ENCODE data around the gene SSPN. TPM values are rescaled to one million over a fixed set of nuclear protein-coding genes. Genes with fewer than 3 reads are reported as not detected.

The SSPN gene
- polyA plus RNA-seq, 1 donor from 2014 or later = 0.26 TPM

- Histone ChIP-seq H3K27ac (ENCODE audit: low read length) (no peak overlapping the region), H3K9ac (ENCODE audit: low read length) (no peak overlapping the region), H3K9me3 (ENCODE audit: low read length) (no peaks in the 10 kb centered on the region), H3K79me2 (replicated peaks; ENCODE audit: insufficient read depth, low read length) (no peaks in the 10 kb centered on the region), H4K20me1 (ENCODE audit: insufficient read depth) (no peaks in the 10 kb centered on the region), H3K27me3 (ENCODE audit: insufficient read depth, low read depth, low read length) (no peaks in the 10 kb centered on the region), H3K36me3 (ENCODE audit: insufficient read depth, low read length) (no peaks in the 10 kb centered on the region), H3K4me2 (ENCODE audit: low read length) (no peak overlapping the region), H2AFZ (ENCODE audit: low read depth, low read length) (no peak overlapping the region), H3K4me3 (ENCODE audit: low read length) (no peak overlapping the region), H3F3A (ENCODE audit: insufficient read depth, low read length, poor library complexity, severe bottlenecking) (no peaks in the 10 kb centered on the region), H3K9me2 (ENCODE audit: insufficient read depth, low read length) (no peaks in the 10 kb centered on the region)
- TF ChIP-seq POLR2AphosphoS5 (IDR thresholded peaks at IDR 0.05) = no peak
- no peak for TF ChIP-seq SMC3 (conservative IDR thresholded peaks at IDR 0.05; ENCODE audit: poor library complexity)
- TF ChIP-seq, protein P1, sequence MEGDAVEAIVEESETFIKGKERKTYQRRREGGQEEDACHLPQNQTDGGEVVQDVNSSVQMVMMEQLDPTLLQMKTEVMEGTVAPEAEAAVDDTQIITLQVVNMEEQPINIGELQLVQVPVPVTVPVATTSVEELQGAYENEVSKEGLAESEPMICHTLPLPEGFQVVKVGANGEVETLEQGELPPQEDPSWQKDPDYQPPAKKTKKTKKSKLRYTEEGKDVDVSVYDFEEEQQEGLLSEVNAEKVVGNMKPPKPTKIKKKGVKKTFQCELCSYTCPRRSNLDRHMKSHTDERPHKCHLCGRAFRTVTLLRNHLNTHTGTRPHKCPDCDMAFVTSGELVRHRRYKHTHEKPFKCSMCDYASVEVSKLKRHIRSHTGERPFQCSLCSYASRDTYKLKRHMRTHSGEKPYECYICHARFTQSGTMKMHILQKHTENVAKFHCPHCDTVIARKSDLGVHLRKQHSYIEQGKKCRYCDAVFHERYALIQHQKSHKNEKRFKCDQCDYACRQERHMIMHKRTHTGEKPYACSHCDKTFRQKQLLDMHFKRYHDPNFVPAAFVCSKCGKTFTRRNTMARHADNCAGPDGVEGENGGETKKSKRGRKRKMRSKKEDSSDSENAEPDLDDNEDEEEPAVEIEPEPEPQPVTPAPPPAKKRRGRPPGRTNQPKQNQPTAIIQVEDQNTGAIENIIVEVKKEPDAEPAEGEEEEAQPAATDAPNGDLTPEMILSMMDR (IDR thresholded peaks at IDR 0.05; ENCODE audit: poor library complexity, severe bottlenecking) = no peak
- no peak for TF ChIP-seq TAF1 (IDR thresholded peaks at IDR 0.05; ENCODE audit: low read depth)
- no peak for TF ChIP-seq MXI1 (conservative IDR thresholded peaks at IDR 0.05; ENCODE audit: poor library complexity, severe bottlenecking)
- no peak for TF ChIP-seq EZH2 (IDR thresholded peaks at IDR 0.05; ENCODE audit: borderline replicate concordance, insufficient read depth, low read length, poor library complexity, severe bottlenecking)
- TF ChIP-seq RAD21 (conservative IDR thresholded peaks at IDR 0.05) = no peak
- TF ChIP-seq EP300 (conservative IDR thresholded peaks at IDR 0.05; ENCODE audit: poor library complexity, severe bottlenecking) = no peak
- TF ChIP-seq, protein P2, sequence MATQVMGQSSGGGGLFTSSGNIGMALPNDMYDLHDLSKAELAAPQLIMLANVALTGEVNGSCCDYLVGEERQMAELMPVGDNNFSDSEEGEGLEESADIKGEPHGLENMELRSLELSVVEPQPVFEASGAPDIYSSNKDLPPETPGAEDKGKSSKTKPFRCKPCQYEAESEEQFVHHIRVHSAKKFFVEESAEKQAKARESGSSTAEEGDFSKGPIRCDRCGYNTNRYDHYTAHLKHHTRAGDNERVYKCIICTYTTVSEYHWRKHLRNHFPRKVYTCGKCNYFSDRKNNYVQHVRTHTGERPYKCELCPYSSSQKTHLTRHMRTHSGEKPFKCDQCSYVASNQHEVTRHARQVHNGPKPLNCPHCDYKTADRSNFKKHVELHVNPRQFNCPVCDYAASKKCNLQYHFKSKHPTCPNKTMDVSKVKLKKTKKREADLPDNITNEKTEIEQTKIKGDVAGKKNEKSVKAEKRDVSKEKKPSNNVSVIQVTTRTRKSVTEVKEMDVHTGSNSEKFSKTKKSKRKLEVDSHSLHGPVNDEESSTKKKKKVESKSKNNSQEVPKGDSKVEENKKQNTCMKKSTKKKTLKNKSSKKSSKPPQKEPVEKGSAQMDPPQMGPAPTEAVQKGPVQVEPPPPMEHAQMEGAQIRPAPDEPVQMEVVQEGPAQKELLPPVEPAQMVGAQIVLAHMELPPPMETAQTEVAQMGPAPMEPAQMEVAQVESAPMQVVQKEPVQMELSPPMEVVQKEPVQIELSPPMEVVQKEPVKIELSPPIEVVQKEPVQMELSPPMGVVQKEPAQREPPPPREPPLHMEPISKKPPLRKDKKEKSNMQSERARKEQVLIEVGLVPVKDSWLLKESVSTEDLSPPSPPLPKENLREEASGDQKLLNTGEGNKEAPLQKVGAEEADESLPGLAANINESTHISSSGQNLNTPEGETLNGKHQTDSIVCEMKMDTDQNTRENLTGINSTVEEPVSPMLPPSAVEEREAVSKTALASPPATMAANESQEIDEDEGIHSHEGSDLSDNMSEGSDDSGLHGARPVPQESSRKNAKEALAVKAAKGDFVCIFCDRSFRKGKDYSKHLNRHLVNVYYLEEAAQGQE (IDR thresholded peaks at IDR 0.05; ENCODE audit: borderline replicate concordance) = no peak
These were observed 45.3 kb upstream of the SSPN start for GRCh38 chr12:26149968-26150500.

DNA sequence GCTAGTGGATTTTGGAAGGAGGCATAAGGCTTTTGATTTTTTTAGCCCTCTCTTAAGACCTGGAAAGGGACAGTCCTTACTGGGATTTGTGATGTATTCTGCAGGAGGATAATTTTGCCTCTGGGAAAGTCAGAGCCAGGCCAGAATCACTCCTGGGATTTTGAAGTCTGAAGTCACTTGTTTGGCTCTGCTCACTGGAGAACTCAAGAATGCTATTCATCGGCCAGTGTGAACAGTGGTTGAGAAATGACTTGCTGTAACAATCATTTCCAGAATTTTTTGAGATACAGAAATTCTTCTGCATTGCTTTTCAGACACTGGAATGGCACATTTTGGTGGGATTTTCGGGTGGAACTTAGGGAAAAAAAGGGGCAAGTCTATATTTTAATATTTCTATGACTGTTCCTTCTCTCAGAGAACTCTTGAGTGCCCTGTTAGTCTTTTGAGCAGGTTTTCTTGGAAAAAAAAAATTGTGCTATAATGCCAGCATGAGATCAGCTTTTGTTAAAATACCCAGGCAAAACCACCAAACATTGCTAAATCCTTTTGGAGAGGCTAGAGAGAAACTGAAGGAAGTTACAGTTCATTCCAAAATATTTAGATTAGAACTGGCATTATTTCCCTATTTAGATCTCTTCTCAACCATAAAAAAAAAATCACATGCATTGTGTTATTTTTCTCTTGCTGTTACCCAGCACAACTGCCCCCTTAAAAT lies 44.5 kb upstream of the SSPN start:
- Histone ChIP-seq H3K27ac (ENCODE audit: low read length) (no peak overlapping the region), H3K4me2 (ENCODE audit: low read length) (no peak overlapping the region), H3K9me3 (ENCODE audit: low read length) (no peaks in the 10 kb centered on the region), H3K79me2 (replicated peaks; ENCODE audit: insufficient read depth, low read length) (no peaks in the 10 kb centered on the region), H4K20me1 (ENCODE audit: insufficient read depth) (no peaks in the 10 kb centered on the region), H3K4me3 (ENCODE audit: low read length) (no peak overlapping the region), H3K27me3 (ENCODE audit: insufficient read depth, low read depth, low read length) (no peaks in the 10 kb centered on the region), H2AFZ (ENCODE audit: low read depth, low read length) (no peak overlapping the region), H3K36me3 (ENCODE audit: insufficient read depth, low read length) (no peaks in the 10 kb centered on the region), H3F3A (ENCODE audit: insufficient read depth, low read length, poor library complexity, severe bottlenecking) (no peaks in the 10 kb centered on the region), H3K9me2 (ENCODE audit: insufficient read depth, low read length) (no peaks in the 10 kb centered on the region), H3K9ac (ENCODE audit: low read length) (no peak overlapping the region)
- TF ChIP-seq SMC3 (conservative IDR thresholded peaks at IDR 0.05; ENCODE audit: poor library complexity) (no peak), EZH2 (IDR thresholded peaks at IDR 0.05; ENCODE audit: borderline replicate concordance, insufficient read depth, low read length, poor library complexity, severe bottlenecking) (no peak), POLR2AphosphoS5 (IDR thresholded peaks at IDR 0.05) (no peak), TAF1 (IDR thresholded peaks at IDR 0.05; ENCODE audit: low read depth) (no peak), MXI1 (conservative IDR thresholded peaks at IDR 0.05; ENCODE audit: poor library complexity, severe bottlenecking) (no peak), EP300 (conservative IDR thresholded peaks at IDR 0.05; ENCODE audit: poor library complexity, severe bottlenecking) (no peak), RAD21 (conservative IDR thresholded peaks at IDR 0.05) (no peak)
- TF ChIP-seq, protein P2 (IDR thresholded peaks at IDR 0.05; ENCODE audit: borderline replicate concordance) = no peak
- TF ChIP-seq, protein P1 (IDR thresholded peaks at IDR 0.05; ENCODE audit: poor library complexity, severe bottlenecking) = no peak

Data from neural cell (in vitro differentiated cells).